Midbrain (tissue), 1 donor: ENCODE data around the gene ENOX1.
"Not testable (repeated sequence)": the region's sequence is repeated elsewhere in the genome, so short reads cannot be mapped to it uniquely, and the experiment has no call there.

ENCODE experiments used
- DNase-seq: peaks from one replicate; lab custom pipeline; 2025; lab: John Stamatoyannopoulos, UW

The ENOX1 gene

DNA sequence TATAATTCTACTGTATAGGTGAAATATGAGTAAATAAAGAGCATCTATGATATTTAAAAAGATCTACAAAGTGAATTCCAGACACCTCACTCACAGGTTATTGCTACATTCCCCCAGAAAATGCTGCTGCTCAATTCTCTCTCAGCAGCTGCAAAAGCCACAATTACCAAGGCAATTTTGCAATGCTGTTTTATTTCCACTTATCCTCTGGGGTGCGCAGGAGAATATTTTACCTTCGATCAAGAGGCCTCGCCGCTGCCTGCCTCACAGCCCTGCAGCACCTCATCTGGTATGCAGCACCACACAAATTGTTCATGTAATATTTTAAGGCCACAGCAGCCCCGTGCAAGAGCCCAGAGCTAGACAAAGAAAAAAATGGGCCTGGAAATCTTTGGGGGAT is 430.2 kb downstream of the ENOX1 start:
- no peak for DNase-seq

DNA sequence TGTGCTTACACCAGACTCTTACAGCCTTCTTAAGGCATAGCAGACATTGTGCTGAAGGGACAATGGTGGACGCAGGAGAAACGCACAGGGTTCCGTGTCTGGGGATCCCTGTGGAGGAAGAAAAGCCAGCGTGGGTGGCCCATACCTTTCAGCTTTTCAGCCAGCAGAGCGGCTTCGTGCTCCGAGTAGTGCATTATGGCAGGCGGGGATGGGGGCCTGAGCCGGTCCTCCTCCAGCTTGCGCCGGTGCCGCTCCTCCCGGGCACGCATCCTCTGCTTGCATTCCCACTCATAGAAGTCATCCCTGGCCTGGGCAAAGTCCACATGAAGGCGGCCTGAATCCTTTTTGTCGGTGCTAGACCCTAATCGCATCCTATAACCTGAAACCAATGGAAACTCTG is 431.0 kb downstream of the ENOX1 start:
- DNase-seq, result no peak

- DNase-seq, result no peak
These were observed 432.4 kb downstream of the ENOX1 start for GRCh38 chr13:43354153-43354945.

- no peak for DNase-seq
These were observed 433.1 kb downstream of the ENOX1 start for GRCh38 chr13:43353631-43354030.

- DNase-seq, result not testable (repeated sequence)
These were observed 435.2 kb downstream of the ENOX1 start for GRCh38 chr13:43351612-43352011.

DNA sequence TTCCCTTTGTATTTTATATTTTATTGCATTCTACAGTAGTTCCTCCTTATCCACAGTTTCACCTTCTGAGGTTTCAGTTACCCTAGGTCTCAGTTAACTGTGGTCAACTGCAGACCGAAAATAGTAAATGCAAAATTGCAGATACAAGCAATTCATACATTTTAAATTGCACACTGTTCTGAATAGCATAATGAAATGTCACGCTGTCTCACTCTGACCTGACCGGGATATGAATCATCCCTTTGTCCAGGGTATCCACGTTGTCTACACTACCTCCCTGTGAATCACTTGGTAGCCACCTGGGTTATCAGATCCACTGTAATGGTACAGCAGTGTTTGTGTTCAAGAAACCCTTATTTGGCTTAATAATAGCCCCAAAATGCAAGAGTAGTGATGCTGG is 438.4 kb downstream of the ENOX1 start:
- DNase-seq, result no peak

DNA sequence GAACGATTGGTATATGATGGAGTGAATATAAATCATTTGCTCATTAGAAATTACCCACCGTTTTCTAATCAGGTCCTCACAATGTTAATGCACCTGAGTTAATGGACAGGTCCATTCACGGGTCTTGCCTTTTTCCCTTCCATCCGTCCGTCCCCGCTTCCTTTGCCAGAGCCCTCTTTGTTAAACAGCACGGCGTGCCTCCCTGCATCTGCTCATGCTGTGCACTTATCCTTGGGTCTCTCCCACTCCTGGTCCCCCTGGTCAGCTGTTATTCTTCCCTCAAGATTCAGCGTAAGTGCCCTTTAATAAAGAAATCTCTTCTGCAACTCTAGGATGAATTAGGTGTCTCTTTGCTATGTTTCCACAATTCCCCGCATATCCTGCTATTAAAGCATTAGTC is 438.9 kb downstream of the ENOX1 start:
- no peak for DNase-seq

DNA sequence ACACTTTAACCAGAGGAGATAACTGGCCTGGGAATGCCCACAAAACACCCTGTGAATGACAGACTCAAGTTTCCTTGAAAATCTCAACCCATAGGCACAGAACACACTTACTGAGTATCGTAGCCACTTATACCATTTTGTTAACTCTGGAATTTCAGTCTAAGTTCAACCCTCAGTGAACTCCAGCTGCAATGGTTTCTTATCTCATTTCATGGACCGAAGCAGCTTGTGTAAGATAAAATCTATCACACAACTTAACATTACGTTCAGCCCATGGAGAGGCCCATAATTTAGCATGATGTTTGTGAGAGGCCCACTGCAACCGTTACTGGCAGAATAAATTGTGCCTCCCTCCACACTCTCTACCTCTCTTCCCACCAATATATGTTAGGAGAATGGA is 440.3 kb downstream of the ENOX1 start:
- DNase-seq, result no peak

DNA sequence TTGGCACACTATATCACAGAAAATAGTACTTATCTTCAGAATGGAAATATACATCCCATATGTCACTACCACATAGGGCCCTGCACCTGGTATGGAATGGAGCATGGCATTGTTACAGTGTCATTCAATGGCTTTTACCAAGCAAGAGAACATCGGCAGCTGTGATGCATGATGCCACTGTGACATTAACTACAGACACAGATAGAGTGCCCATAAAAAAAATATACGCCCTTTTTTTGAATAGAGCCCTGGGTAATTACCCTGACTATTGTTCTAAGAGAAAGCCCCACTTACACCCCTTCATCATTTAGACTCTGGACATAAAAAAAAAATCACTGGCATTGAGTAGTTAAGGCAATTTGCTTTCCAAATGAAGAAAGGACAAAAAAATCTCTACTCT is 443.1 kb downstream of the ENOX1 start:
- no peak for DNase-seq

GRCh38 chr13:43339805-43340550 is 446.8 kb downstream of the ENOX1 start:
- DNase-seq, result no peak

- no peak for DNase-seq
These were observed 447.5 kb downstream of the ENOX1 start for GRCh38 chr13:43339145-43339804.

DNA sequence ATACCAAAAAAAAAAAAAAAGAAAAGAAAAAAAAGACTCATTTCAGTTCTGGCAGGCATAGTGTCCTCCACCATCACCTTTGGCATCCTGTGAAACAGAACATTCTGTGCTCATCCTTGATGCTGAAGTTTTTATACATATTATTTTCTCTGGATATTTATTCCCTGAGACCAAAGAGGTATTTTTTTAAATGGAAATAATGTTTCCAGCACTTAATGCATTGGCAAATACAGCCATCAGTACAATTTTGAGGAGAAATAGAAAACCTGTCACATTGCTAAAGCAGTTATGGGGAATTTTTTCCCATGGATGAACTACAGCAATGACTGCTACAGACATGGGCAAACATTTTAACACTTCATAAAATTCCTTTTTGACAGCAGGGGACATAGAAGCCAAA is 451.0 kb downstream of the ENOX1 start:
- DNase-seq, result no peak

DNA sequence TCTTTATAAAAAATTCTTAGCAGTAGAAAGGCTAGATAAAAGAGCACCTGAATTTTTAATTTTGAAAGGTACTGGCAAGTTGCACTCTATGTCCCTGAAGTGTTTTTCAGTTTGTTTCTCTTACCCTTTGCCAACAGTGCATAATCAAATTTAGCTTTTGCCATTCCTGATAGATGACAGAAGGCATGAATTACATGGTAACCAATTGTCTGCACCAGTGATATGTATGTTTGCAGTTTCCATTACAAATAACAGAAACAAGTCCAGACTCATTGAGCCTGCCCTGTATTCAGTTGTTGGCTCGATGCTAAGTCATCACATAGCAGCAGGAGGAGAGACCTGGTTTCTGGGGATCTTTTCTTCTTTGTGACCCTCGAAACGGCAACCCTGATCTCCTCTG is 453.6 kb downstream of the ENOX1 start:
- no peak for DNase-seq

- peak; percentile 68 for DNase-seq
These were observed 455.1 kb downstream of the ENOX1 start for GRCh38 chr13:43331672-43332071.

- DNase-seq, result no peak
These were observed 457.1 kb downstream of the ENOX1 start for GRCh38 chr13:43329702-43330101.

DNA sequence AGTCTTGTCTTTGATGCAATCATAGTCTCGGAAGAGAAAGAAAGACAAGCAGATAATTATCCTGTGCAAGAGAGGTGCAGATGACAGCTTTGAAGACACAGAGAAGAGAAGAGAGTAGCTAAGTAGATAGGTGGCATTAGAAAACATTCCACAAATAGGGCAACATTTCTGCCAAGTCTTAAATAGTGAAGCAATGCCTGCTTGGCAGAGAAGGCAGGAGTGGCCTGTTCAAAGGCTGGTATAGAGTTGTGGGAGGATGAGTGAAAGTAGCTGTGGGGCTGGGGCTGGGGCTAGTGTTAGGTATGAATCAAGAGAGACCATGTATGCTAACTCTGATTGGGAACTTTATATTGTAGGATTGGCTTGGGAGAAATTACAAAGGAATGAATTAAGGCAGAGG is 457.9 kb downstream of the ENOX1 start:
- DNase-seq, result no peak

- peak; percentile 75 for DNase-seq
These were observed 460.7 kb downstream of the ENOX1 start for GRCh38 chr13:43326100-43326499.

DNA sequence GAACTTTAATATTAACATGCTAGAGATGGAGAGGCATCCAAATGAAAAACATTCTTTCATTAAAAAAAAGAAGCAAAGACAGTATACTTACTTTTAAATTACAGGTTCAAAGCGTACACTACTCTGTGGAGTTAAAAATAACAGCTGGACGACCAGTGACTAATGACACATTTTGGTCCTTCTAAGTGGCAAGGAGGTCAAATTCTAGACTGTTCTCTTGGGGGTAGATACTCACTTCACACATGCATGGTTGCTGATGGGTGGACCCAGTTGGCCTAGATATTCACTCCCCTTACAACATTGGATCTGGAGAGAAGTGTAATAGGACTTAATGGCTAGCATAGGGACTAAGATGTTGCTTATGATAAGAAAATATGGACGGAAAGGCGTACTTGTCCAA is 461.1 kb downstream of the ENOX1 start:
- DNase-seq, result peak; percentile 55

DNA sequence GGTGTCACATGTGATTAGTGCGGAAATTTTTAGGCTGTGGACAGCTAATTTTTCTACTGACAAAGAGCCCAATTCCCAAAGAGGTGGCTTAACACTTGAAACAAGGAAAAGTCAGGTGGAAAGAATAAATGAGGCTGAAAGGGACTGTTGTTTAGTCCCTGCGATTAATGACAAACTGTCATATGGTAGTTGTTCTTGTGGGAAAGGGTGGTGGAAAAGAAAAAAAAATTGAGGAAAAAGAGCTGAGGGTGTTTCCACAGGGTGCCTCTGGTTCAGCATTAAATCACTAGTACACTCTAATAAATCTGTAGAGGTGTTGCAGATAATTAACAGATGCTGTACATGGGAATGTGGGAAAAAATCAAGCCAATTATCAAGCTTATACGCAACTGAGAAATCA is 462.6 kb downstream of the ENOX1 start:
- no peak for DNase-seq

DNA sequence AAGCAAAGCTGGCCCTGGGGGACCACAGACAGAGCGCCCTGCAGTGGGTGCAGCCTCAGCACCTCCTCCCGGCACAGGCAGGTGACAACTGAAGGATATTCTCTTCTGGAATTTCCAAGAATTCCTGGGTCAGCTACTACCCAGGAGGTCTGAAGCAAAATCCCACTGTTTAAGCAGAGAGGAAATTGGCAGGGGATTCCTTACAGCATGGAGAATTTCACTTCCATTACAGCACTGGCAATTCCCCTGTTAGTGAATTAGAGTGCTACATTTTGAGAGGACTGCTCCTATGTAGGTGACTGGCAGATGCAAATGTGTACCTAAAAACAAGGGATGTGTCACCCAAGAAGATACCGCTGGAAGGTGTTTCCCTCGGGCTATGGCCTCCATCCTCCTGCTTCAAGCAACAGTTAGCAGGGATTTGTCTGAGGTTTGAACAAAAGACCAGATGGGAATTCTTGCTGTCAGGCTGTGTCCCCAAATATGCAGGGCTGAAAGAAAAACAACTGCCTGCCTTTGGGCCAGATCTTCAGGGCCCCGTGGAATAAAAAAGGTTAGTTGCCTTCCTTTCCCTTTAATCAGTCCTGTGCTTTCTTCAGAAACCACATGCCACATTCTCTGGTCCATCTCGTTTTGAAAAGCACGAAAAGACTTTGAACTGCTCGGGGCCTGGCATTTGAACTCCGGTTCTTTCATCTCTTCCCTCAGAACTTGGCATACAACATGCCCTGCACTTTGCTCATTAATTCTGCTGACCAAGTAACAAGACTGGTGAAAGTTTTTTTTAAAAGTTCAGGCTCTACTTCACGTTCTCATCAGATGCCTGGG is 466.9 kb downstream of the ENOX1 start:
- DNase-seq, result no peak

DNA sequence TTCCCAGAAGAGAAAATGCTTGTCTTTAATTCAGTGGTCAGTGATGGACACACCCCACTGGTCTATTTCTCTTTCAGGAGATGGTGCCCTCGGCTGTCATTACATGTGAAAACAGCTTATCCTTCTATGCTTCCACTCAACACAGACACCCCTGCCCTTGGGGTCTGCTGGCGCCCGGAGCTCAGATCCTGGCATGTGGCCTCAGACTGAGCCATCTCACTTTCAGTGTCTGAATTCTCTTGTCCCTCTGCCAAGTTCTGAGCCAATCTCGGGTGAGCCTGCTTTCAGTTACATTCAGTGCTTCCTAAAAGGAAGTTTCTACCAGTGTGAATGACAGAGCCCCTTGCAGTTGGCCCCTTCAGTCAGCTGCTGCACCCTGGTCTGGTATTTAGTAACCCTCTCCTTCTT is 469.8 kb downstream of the ENOX1 start:
- DNase-seq, result peak; percentile 61

GRCh38 chr13:43316281-43316680 is 470.5 kb downstream of the ENOX1 start:
- no peak for DNase-seq
